Measurements from ENCODE around the gene PSMD8.

DNA sequence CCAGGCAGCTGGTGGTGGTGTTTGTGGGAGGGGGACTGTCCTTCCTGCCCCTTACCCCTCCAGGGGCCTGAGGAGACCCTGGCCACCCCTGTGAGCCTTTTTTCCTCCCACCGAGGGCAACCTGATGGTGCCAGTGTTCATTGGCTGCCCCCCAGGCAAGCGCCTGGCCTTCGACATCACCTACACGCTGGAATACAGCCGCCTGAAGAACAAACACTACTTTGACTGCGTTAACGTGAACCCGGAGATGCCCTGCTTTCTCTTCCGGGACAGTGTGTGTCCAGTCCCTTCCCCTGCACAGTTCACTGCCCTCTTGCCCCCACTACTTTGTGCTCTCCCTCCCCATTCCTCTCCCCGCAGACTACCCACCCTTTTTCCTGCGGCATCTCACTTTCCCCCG, 7.3 kb upstream of the PSMD8 start:
- TF ChIP-seq, protein P1, sequence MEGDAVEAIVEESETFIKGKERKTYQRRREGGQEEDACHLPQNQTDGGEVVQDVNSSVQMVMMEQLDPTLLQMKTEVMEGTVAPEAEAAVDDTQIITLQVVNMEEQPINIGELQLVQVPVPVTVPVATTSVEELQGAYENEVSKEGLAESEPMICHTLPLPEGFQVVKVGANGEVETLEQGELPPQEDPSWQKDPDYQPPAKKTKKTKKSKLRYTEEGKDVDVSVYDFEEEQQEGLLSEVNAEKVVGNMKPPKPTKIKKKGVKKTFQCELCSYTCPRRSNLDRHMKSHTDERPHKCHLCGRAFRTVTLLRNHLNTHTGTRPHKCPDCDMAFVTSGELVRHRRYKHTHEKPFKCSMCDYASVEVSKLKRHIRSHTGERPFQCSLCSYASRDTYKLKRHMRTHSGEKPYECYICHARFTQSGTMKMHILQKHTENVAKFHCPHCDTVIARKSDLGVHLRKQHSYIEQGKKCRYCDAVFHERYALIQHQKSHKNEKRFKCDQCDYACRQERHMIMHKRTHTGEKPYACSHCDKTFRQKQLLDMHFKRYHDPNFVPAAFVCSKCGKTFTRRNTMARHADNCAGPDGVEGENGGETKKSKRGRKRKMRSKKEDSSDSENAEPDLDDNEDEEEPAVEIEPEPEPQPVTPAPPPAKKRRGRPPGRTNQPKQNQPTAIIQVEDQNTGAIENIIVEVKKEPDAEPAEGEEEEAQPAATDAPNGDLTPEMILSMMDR (conservative IDR thresholded peaks at IDR 0.05; ENCODE audit: low read length) = no peak
- TF ChIP-seq EZH2phosphoT487 (IDR thresholded peaks at IDR 0.05; ENCODE audit: borderline replicate concordance) = no peak
